ENCODE data around the gene CFAP65. TPM values are rescaled to one million over a fixed set of nuclear protein-coding genes. Genes with fewer than 3 reads are reported as not detected.

CFAP65 gene
- not detected in 2 replicates for total RNA-seq

GRCh38 chr2:219041252-219041651 lies at the start of gene CFAP65:
TSS of gene CFAP65 (minus strand) at chr2:219041516. CDS start at chr2:219039048, 2,468 bp downstream.

GRCh38 chr2:219060821-219061791 lies 19.8 kb upstream of the CFAP65 start, which contains the start of gene IHH:
TSS of gene IHH (minus strand) at chr2:219060921. CDS start at chr2:219060467, 454 bp downstream.

GRCh38 chr2:218993345-218994315 lies 47.7 kb downstream of the CFAP65 start, which contains the start of gene CRYBA2:
TSS of gene CRYBA2 (minus strand) at chr2:218993422. CDS start at chr2:218993176, 246 bp downstream.

GRCh38 chr2:218985021-218985324 lies 56.3 kb downstream of the CFAP65 start, which contains the start of gene FEV:
TSS of gene FEV (minus strand) at chr2:218985184. CDS start at chr2:218985075, 109 bp downstream.

GRCh38 chr2:218959141-218959731 lies 82.1 kb downstream of the CFAP65 start, which contains the start of gene CDK5R2:
TSS of gene CDK5R2 (plus strand) at chr2:218959666. CDS start at chr2:218959821, 155 bp downstream.

Small RNAs within 50 kb of the gene (small RNA-seq; reads per million reads assigned to genes)
- gene MIR3131 (not detected), gene MIR375 (1.5 reads per million, percentile 35 among the genes with 10 or more reads in this experiment)

Other genes starting within 250 kb of the CFAP65 start
- 0.16 TPM in 1 of 2 replicates, not detected in the other for gene PRKAG3, start 209.7 kb downstream of the CFAP65 start, total RNA-seq
- not detected in 2 replicates for gene WNT6, start 181.7 kb downstream of the CFAP65 start, total RNA-seq
- gene WNT10A, start 160.7 kb downstream of the CFAP65 start, total RNA-seq = under 0.01 TPM in 1 of 2 replicates, not detected in the other
- gene CDK5R2, start 81.8 kb downstream of the CFAP65 start, total RNA-seq = under 0.01 TPM in 1 of 2 replicates, not detected in the other
- gene FEV, start 56.3 kb downstream of the CFAP65 start, total RNA-seq = not detected in 2 replicates
- gene CRYBA2, start 48.1 kb downstream of the CFAP65 start, total RNA-seq = not detected in 2 replicates
- gene IHH, start 19.4 kb upstream of the CFAP65 start, total RNA-seq = 0.12 TPM in 1 of 2 replicates, not detected in the other
- 21.1 and 22.2 TPM in 2 replicates for gene NHEJ1, start 119.3 kb upstream of the CFAP65 start, total RNA-seq
- gene SLC23A3, start 128.5 kb upstream of the CFAP65 start, total RNA-seq = 0.85 and 1.5 TPM in 2 replicates
- 35.7 and 42.0 TPM in 2 replicates for gene CNPPD1, start 135.4 kb upstream of the CFAP65 start, total RNA-seq
- 94.1 and 100 TPM in 2 replicates for gene RETREG2, start 136.8 kb upstream of the CFAP65 start, total RNA-seq
- 22.9 and 31.2 TPM in 2 replicates for gene ZFAND2B, start 165.3 kb upstream of the CFAP65 start, total RNA-seq
- 23.8 and 27.7 TPM in 2 replicates for gene ABCB6, start 177.4 kb upstream of the CFAP65 start, total RNA-seq
- 63.0 and 63.8 TPM in 2 replicates for gene ATG9A, start 188.1 kb upstream of the CFAP65 start, total RNA-seq
- 22.2 and 24.8 TPM in 2 replicates for gene ANKZF1, start 188.3 kb upstream of the CFAP65 start, total RNA-seq
- gene GLB1L, start 203.9 kb upstream of the CFAP65 start, total RNA-seq = 11.9 and 18.8 TPM in 2 replicates
- 45.3 and 69.3 TPM in 2 replicates for gene STK16, start 204.0 kb upstream of the CFAP65 start, total RNA-seq
- gene TUBA4B, start 211.7 kb upstream of the CFAP65 start, total RNA-seq = not detected in 2 replicates
- 42.0 and 68.4 TPM in 2 replicates for gene TUBA4A, start 212.4 kb upstream of the CFAP65 start, total RNA-seq
- gene DNAJB2, start 237.8 kb upstream of the CFAP65 start, total RNA-seq = 41.4 and 48.5 TPM in 2 replicates